GM21529 (cell line): Measurements from ENCODE around the gene TUBG2.

Experiments used
- ATAC-seq: cut with Tn5 transposase; IDR thresholded peaks from one replicate; pipeline ENCODE4 v1.9.1; 2021; ENCODE audit not compliant: unreplicated experiment

Gene TUBG2

GRCh38 chr17:42695500-42695899, 36.4 kb downstream of the TUBG2 start:
- no peak for ATAC-seq

- no peak for ATAC-seq
Observed at GRCh38 chr17:42697108-42697811, 38.2 kb downstream of the TUBG2 start.

- ATAC-seq: no peak
Observed at GRCh38 chr17:42698736-42699414, 39.8 kb downstream of the TUBG2 start.

GRCh38 chr17:42699415-42699740, 40.3 kb downstream of the TUBG2 start:
- no peak for ATAC-seq

- ATAC-seq: no peak
Observed at GRCh38 chr17:42700586-42701289, 41.7 kb downstream of the TUBG2 start.

GRCh38 chr17:42702446-42702845, 43.4 kb downstream of the TUBG2 start:
- no peak for ATAC-seq

- ATAC-seq: no peak
Observed at GRCh38 chr17:42704490-42704836, 45.4 kb downstream of the TUBG2 start.

GRCh38 chr17:42704837-42705494, 45.9 kb downstream of the TUBG2 start:
- peak; percentile 84 for ATAC-seq

- ATAC-seq: no peak
Observed at GRCh38 chr17:42706732-42707131, 47.6 kb downstream of the TUBG2 start.

- ATAC-seq: no peak
Observed at GRCh38 chr17:42708588-42708987, 49.5 kb downstream of the TUBG2 start.

GRCh38 chr17:42709561-42709960, 50.5 kb downstream of the TUBG2 start:
- no peak for ATAC-seq
